Measurements from ENCODE around the gene CREM.

DNA sequence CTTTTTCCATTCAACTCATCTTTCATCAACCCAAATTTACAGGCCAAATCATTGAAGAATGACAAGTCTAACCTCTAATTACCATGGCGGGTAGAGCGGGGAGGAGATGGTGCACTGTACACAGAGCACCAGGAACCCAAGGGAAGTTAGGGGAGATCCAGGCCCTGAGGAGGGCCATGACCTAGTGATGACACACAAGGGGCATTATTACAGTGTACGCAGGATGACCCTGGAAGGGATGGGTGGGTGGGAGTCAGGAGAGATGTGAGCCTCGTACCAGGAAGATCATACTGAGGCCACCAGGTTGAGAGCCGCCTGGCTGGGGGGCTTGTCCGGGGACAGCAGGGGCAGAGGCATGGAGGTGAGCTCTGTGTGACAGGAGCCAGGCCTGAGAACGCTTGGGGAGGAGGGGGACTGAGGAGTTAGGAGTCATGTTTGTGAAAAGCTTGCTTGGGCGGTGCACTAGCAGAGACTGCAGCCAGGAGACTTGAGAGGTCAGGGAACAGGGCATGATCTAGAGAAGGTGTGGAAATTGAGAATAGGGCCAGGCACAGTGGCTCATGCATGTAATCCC, 120.2 kb downstream of the CREM start:
- no peak for TF ChIP-seq CTCF (IDR thresholded peaks at IDR 0.05; ENCODE audit: poor library complexity)
- TF ChIP-seq EZH2 (IDR thresholded peaks at IDR 0.05; ENCODE audit: borderline replicate concordance) = no peak
- no peak for TF ChIP-seq EZH2phosphoT487 (IDR thresholded peaks at IDR 0.05; ENCODE audit: low read depth, severe bottlenecking, unreplicated experiment)

All from hepatocyte (in vitro differentiated cells).